Prostate gland (tissue), 2 donors: ENCODE measurements around the gene SUFU. TPM values are rescaled to one million over a fixed set of nuclear protein-coding genes. Genes with fewer than 3 reads are reported as not detected.

Source experiments
- DNase-seq: peaks from one replicate; pipeline ENCODE4 v3.0.0-alpha.2; 2019; ENCODE audit warnings: low spot score
- H3K27ac ChIP-seq, 2 donors: fragments of 200-600 bp; sonication (generic); 2 replicates each; pipeline ENCODE4 v1.5.1; 2017 to 2019
- H3K27me3 ChIP-seq: fragments of 200-600 bp; sonication (generic); replicated peaks from 2 replicates; pipeline ENCODE4 v1.5.1; 2019; ENCODE audit not compliant: insufficient read depth
- H3K36me3 ChIP-seq, 2 donors: fragments of 200-600 bp; sonication (generic); 1 replicate in 1 of 2; 2 replicates in 1 of 2; pipeline versions ENCODE4 v1.5.1 to v1.8.1; 2017 to 2019
- H3K4me1 ChIP-seq: fragments of 200-600 bp; sonication (generic); replicated peaks from 2 replicates; pipeline ENCODE4 v1.5.1; 2019
- H3K4me3 ChIP-seq, 2 donors: fragments of 200-600 bp; sonication (generic); 2 replicates each; pipeline ENCODE4 v1.5.1; 2017 to 2019
- H3K9me3 ChIP-seq: fragments of 200-600 bp; sonication (generic); 2 replicates; pipeline ENCODE4 v1.5.1; 2017
- CTCF ChIP-seq, 4 experiments: fragments of 200-600 bp in 2 of 4; fragments of 450-650 bp in 2 of 4; sonication (generic) in 2 of 4; IDR thresholded peaks; 1 replicate in 3 of 4; 2 replicates in 1 of 4; pipeline ENCODE4 v1.5.1; 2016 to 2019; ENCODE audit warnings: antibody characterized with exemption in 4 of 4, mild to moderate bottlenecking in 2 of 4, moderate library complexity in 2 of 4
- POLR2A ChIP-seq: fragments of 450-650 bp; IDR thresholded peaks from one replicate; pipeline ENCODE4 v1.6.1; 2016; ENCODE audit warnings: antibody characterized with exemption, mild to moderate bottlenecking
- POLR2AphosphoS5 ChIP-seq: sonication (generic); formaldehyde crosslinking; IDR thresholded peaks from one replicate; pipeline ENCODE4 v1.6.1; 2017; ENCODE audit warnings: antibody characterized with exemption
- WGBS: methylation state at CpG from one replicate; pipeline ENCODE4 v1.1.5; 2018; 5-methylcytosine and 5-hydroxymethylcytosine counted together
- intact Hi-C: fragments of 100-400 bp; cut with DNase I; formaldehyde crosslinking; loops from one replicate; pipeline ENCODE4 v1.14.2; 2022
- total RNA-seq, 2 donors: library from RNA; depleted of rRNA; stranded (reverse); fragments of >200 nt; gene quantifications; one replicate each; pipeline ENCODE4 v1.1.0, GENCODE V29; 2016

Gene SUFU
- total RNA-seq, 2 donors from 2014 or later = 17.4 to 20.4 TPM

- DNase-seq = no peak
- Histone ChIP-seq H3K4me3 (no peak overlapping the region), H3K27ac (no peak overlapping the region), H3K4me1 (peaks cover 4% of the 10 kb centered on the region), H3K9me3 (no peaks in the 10 kb centered on the region), H3K36me3 (no peaks in the 10 kb centered on the region), H3K27me3 (no peaks in the 10 kb centered on the region)
- 66% methylated on average over 12 of the region's 12 CpGs for WGBS
- TF ChIP-seq CTCF (IDR thresholded peaks at IDR 0.05) (no peak), POLR2A (no peak), POLR2AphosphoS5 (no peak)
- intact Hi-C loops = no loop called here
Measured at GRCh38 chr10:102546606-102547320, 43.0 kb downstream of the SUFU start.

GRCh38 chr10:102549549-102549948 lies 45.8 kb downstream of the SUFU start:
- intact Hi-C loops = no loop called here
- no peaks in the 10 kb centered on the region for H3K36me3 ChIP-seq
- TF ChIP-seq POLR2AphosphoS5 (no peak), POLR2A (no peak), CTCF (IDR thresholded peaks at IDR 0.05) (no peak)
- no peak overlapping the region for H3K4me3 ChIP-seq
- peaks cover 4% of the 10 kb centered on the region for H3K4me1 ChIP-seq
- H3K27ac ChIP-seq = no peak overlapping the region
- 94% methylated on average over 1 of the region's 1 CpG for WGBS
- H3K9me3 ChIP-seq = no peaks in the 10 kb centered on the region
- no peaks in the 10 kb centered on the region for H3K27me3 ChIP-seq
- DNase-seq = no peak

- TF ChIP-seq POLR2A (no peak), POLR2AphosphoS5 (no peak), CTCF (IDR thresholded peaks at IDR 0.05) (no peak)
- no peak overlapping the region for H3K4me3 ChIP-seq
- no peaks in the 10 kb centered on the region for H3K36me3 ChIP-seq
- 97% methylated on average over 9 of the region's 9 CpGs for WGBS
- H3K4me1 ChIP-seq = peaks cover 4% of the 10 kb centered on the region
- no peak for DNase-seq
- H3K9me3 ChIP-seq = no peaks in the 10 kb centered on the region
- no peaks in the 10 kb centered on the region for H3K27me3 ChIP-seq
- intact Hi-C loops = no loop called here
- H3K27ac ChIP-seq = no peak overlapping the region
Measured at GRCh38 chr10:102550636-102551210, 47.0 kb downstream of the SUFU start.

- Histone ChIP-seq H3K4me3 (no peak overlapping the region), H3K27me3 (no peaks in the 10 kb centered on the region), H3K27ac (no peak overlapping the region), H3K36me3 (no peaks in the 10 kb centered on the region), H3K9me3 (no peaks in the 10 kb centered on the region), H3K4me1 (no peaks in the 10 kb centered on the region)
- no peak for DNase-seq
- intact Hi-C loops = no loop called here
- 77% methylated on average over 2 of the region's 2 CpGs for WGBS
- TF ChIP-seq POLR2A (no peak), CTCF (IDR thresholded peaks at IDR 0.05) (no peak), POLR2AphosphoS5 (no peak)
Measured at GRCh38 chr10:102552533-102552932, 48.8 kb downstream of the SUFU start.

GRCh38 chr10:102553771-102554170 lies 50.0 kb downstream of the SUFU start:
- Histone ChIP-seq H3K4me1 (no peaks in the 10 kb centered on the region), H3K27ac (no peak overlapping the region), H3K27me3 (no peaks in the 10 kb centered on the region), H3K4me3 (no peak overlapping the region), H3K9me3 (no peaks in the 10 kb centered on the region), H3K36me3 (no peaks in the 10 kb centered on the region)
- DNase-seq = no peak
- 98% methylated on average over 7 of the region's 7 CpGs for whole genome bisulfite sequencing
- no peak for TF ChIP-seq POLR2A
- no peak for TF ChIP-seq POLR2AphosphoS5
- TF ChIP-seq CTCF (IDR thresholded peaks at IDR 0.05) = no peak
- intact Hi-C loops = no loop called here
